Left ventricle myocardium inferior (tissue), 1 donor: ENCODE measurements around the gene GRIK4. TPM values are rescaled to one million over a fixed set of nuclear protein-coding genes. Genes with fewer than 3 reads are reported as not detected.
"Not testable (repeated sequence)": the region's sequence is repeated elsewhere in the genome, so short reads cannot be mapped to it uniquely, and the experiment has no call there.

Source experiments
- DNase-seq: peaks from one replicate; pipeline ENCODE4 v3.0.0-alpha.2; 2020
- H3K27ac ChIP-seq: fragments of 200-600 bp; replicated peaks from 2 replicates; pipeline ENCODE4 v1.8.0; 2021
- H3K27me3 ChIP-seq: fragments of 200-600 bp; 2 replicates; pipeline ENCODE4 v1.8.0; 2021; ENCODE audit warnings: low read depth
- H3K36me3 ChIP-seq: fragments of 200-600 bp; 2 replicates; pipeline ENCODE4 v1.8.0; 2021
- H3K4me1 ChIP-seq: fragments of 200-600 bp; 2 replicates; pipeline ENCODE4 v1.8.0; 2021
- H3K4me3 ChIP-seq: fragments of 200-600 bp; 2 replicates; pipeline ENCODE4 v1.8.0; 2021; ENCODE audit warnings: mild to moderate bottlenecking, moderate library complexity
- H3K9me3 ChIP-seq: fragments of 200-600 bp; replicated peaks from 2 replicates; pipeline ENCODE4 v1.8.0; 2021
- CTCF ChIP-seq: fragments of 200-600 bp; IDR thresholded peaks from 2 replicates; pipeline ENCODE4 v1.8.0; 2021; ENCODE audit warnings: antibody characterized with exemption, mild to moderate bottlenecking, borderline replicate concordance
- intact Hi-C: fragments of 100-400 bp; cut with micrococcal nuclease; formaldehyde crosslinking; loops from one replicate; pipeline ENCODE4 v1.11.0; 2022
- total RNA-seq: library from RNA; stranded (reverse); fragmentation: NEBNext Ultra II Directional; extraction: Animal tissue kit (Norgen Biotek cat#: 25700); gene quantifications from one replicate; pipeline ENCODE4 v1.2.1, GENCODE V29; 2021
- donor health status: DM: no; HTN: yes; CAD: no; lungs with severe emphysema.

Gene GRIK4
- total RNA-seq, 1 donor from 2014 or later, result 0.16 TPM

- Histone ChIP-seq H3K27ac (no peak overlapping the region), H3K4me1 (no peaks in the 10 kb centered on the region), H3K36me3 (no peaks in the 10 kb centered on the region), H3K27me3 (peaks cover 86% of the 10 kb centered on the region), H3K9me3 (peaks cover 14% of the 10 kb centered on the region), H3K4me3 (no peak overlapping the region)
- DNase-seq, result no peak
- TF ChIP-seq CTCF, result no peak
- intact Hi-C loops, result no loop called here
Observed at GRCh38 chr11:120578596-120579154, 67.1 kb downstream of the GRIK4 start.

GRCh38 chr11:120579611-120580031 is 68.1 kb downstream of the GRIK4 start:
- peaks cover 78% of the 10 kb centered on the region for H3K27me3 ChIP-seq
- H3K9me3 ChIP-seq, result peaks cover 22% of the 10 kb centered on the region
- no peak overlapping the region for H3K27ac ChIP-seq
- H3K36me3 ChIP-seq, result no peaks in the 10 kb centered on the region
- TF ChIP-seq CTCF, result no peak
- no peak for DNase-seq
- H3K4me1 ChIP-seq, result no peaks in the 10 kb centered on the region
- no peak overlapping the region for H3K4me3 ChIP-seq
- intact Hi-C loops, result no loop called here

GRCh38 chr11:120581313-120581712 is 69.8 kb downstream of the GRIK4 start:
- H3K4me1 ChIP-seq, result no peaks in the 10 kb centered on the region
- TF ChIP-seq CTCF, result no peak
- no peaks in the 10 kb centered on the region for H3K36me3 ChIP-seq
- H3K9me3 ChIP-seq, result peaks cover 22% of the 10 kb centered on the region
- no peak overlapping the region for H3K27ac ChIP-seq
- peaks cover 75% of the 10 kb centered on the region for H3K27me3 ChIP-seq
- intact Hi-C loops, result no loop called here
- no peak overlapping the region for H3K4me3 ChIP-seq
- no peak for DNase-seq

GRCh38 chr11:120582535-120582934 is 71.0 kb downstream of the GRIK4 start:
- Histone ChIP-seq H3K27me3 (peaks cover 73% of the 10 kb centered on the region), H3K9me3 (peaks cover 22% of the 10 kb centered on the region)
- H3K36me3 ChIP-seq, H3K4me1 ChIP-seq, H3K4me3 ChIP-seq, intact Hi-C loops, H3K27ac ChIP-seq, DNase-seq: not testable (repeated sequence)

GRCh38 chr11:120586072-120586471 is 74.5 kb downstream of the GRIK4 start:
- Histone ChIP-seq H3K27ac (no peak overlapping the region), H3K36me3 (no peaks in the 10 kb centered on the region), H3K27me3 (peaks cover 74% of the 10 kb centered on the region), H3K9me3 (peaks cover 22% of the 10 kb centered on the region), H3K4me3 (no peak overlapping the region), H3K4me1 (no peaks in the 10 kb centered on the region)
- TF ChIP-seq CTCF, result no peak
- intact Hi-C loops, result no loop called here
- DNase-seq, result no peak

GRCh38 chr11:120586728-120587127 is 75.2 kb downstream of the GRIK4 start:
- H3K36me3 ChIP-seq, result no peaks in the 10 kb centered on the region
- H3K9me3 ChIP-seq, result peaks cover 22% of the 10 kb centered on the region
- no peak for DNase-seq
- no peak for TF ChIP-seq CTCF
- peaks cover 75% of the 10 kb centered on the region for H3K27me3 ChIP-seq
- no peaks in the 10 kb centered on the region for H3K4me1 ChIP-seq
- no peak overlapping the region for H3K27ac ChIP-seq
- H3K4me3 ChIP-seq, result no peak overlapping the region
- intact Hi-C loops, result no loop called here
